Right atrium auricular region (tissue), 2 donors: Measurements from ENCODE around the gene TEAD1. TPM values are rescaled to one million over a fixed set of nuclear protein-coding genes. Genes with fewer than 3 reads are reported as not detected.

Source experiments
- DNase-seq: peaks from one replicate; pipeline ENCODE4 v3.0.0-alpha.2; 2019; ENCODE audit warnings: low spot score
- H3K27ac ChIP-seq, 2 donors: fragments of 200-600 bp; sonication (generic); 1 replicate in 1 of 2; 2 replicates in 1 of 2; pipeline ENCODE4 v1.5.1; 2016 to 2019
- H3K27me3 ChIP-seq, 2 donors: fragments of 200-600 bp; sonication (generic); one replicate each; pipeline versions ENCODE4 v1.5.1 to v1.6.0; 2017 to 2019
- H3K36me3 ChIP-seq: fragments of 200-600 bp; sonication (generic); one replicate; pipeline ENCODE4 v1.5.1; 2016
- H3K4me1 ChIP-seq, 2 donors: fragments of 200-600 bp; sonication (generic); one replicate each; pipeline versions ENCODE4 v1.5.1 to v1.6.0; 2017 to 2019
- H3K4me3 ChIP-seq, 2 donors: fragments of 200-600 bp; sonication (generic); 1 replicate in 1 of 2; 2 replicates in 1 of 2; pipeline ENCODE4 v1.5.1; 2017 to 2019; ENCODE audit warnings: mild to moderate bottlenecking in 1 of 2, moderate library complexity in 1 of 2
- H3K9me3 ChIP-seq, 2 donors: fragments of 200-600 bp; sonication (generic); one replicate each; pipeline ENCODE4 v1.5.1; 2019
- total RNA-seq, 2 donors: library from RNA; depleted of rRNA; stranded (reverse); fragments of >200 nt; gene quantifications; one replicate each; pipeline ENCODE4 v1.1.0, GENCODE V29; 2016
- TF ChIP-seq, protein P1 (sequence below), 2 donors: fragments of 200-600 bp; sonication (generic); IDR thresholded peaks; one replicate each; pipeline ENCODE4 v1.5.1; 2019; ENCODE audit warnings: antibody characterized with exemption in 2 of 2

Gene TEAD1
- total RNA-seq, 2 donors from 2014 or later, result 73.8 to 99.8 TPM

DNA sequence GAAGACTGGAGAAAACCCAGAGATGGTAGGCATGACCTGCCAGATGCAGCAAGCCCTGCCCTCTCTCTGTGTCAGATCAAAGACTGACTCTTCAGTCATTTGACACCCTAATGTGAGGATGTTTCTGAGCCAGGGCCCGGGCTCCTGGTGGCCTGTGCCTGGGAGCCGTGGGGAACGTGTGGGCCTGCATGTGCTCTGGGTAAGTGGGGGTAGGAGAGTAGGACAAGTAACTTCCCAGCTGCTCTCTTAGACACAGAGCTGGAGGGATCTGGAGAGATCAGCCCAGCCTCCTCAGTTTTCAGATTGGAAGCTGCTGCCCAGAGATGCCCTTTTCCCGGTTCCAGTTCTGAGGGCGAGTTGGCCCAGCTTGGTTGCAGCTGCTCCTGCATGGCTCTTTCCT lies 110.8 kb downstream of the TEAD1 start:
- TF ChIP-seq, protein P1, sequence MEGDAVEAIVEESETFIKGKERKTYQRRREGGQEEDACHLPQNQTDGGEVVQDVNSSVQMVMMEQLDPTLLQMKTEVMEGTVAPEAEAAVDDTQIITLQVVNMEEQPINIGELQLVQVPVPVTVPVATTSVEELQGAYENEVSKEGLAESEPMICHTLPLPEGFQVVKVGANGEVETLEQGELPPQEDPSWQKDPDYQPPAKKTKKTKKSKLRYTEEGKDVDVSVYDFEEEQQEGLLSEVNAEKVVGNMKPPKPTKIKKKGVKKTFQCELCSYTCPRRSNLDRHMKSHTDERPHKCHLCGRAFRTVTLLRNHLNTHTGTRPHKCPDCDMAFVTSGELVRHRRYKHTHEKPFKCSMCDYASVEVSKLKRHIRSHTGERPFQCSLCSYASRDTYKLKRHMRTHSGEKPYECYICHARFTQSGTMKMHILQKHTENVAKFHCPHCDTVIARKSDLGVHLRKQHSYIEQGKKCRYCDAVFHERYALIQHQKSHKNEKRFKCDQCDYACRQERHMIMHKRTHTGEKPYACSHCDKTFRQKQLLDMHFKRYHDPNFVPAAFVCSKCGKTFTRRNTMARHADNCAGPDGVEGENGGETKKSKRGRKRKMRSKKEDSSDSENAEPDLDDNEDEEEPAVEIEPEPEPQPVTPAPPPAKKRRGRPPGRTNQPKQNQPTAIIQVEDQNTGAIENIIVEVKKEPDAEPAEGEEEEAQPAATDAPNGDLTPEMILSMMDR (IDR thresholded peaks at IDR 0.05), result no peak
- Histone ChIP-seq H3K27ac (no peak overlapping the region), H3K27me3 (no peaks in the 10 kb centered on the region), H3K9me3 (no peaks in the 10 kb centered on the region), H3K4me3 (no peak overlapping the region), H3K4me1 (peaks cover 0 to 15% of the 10 kb centered on the region in 2 donors), H3K36me3 (no peaks in the 10 kb centered on the region)
- DNase-seq, result no peak

DNA sequence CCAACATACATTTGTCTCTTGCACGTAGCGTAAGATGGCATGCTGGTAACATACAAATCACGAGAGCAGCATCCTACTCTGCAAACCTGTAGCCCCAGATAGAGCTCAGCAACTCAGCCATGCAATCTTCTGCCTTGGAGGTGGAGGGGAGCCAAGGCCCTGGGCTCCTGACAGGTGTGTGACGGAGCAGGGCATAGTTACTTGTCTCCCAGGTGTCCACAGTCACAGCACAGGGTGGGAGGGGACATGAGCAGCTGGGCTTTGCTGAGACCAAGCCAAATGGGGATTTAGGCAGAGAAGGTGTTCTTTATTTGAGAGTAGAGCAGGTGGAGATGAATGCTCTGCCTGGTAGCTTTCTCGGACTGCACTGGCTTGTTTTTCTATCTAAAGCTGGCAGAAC lies 111.7 kb downstream of the TEAD1 start:
- H3K9me3 ChIP-seq, result no peaks in the 10 kb centered on the region
- peaks cover 0 to 15% of the 10 kb centered on the region in 2 donors for H3K4me1 ChIP-seq
- H3K4me3 ChIP-seq, result no peak overlapping the region
- TF ChIP-seq, protein P1 (IDR thresholded peaks at IDR 0.05), result no peak
- no peak for DNase-seq
- H3K27me3 ChIP-seq, result no peaks in the 10 kb centered on the region
- no peaks in the 10 kb centered on the region for H3K36me3 ChIP-seq
- no peak overlapping the region for H3K27ac ChIP-seq

DNA sequence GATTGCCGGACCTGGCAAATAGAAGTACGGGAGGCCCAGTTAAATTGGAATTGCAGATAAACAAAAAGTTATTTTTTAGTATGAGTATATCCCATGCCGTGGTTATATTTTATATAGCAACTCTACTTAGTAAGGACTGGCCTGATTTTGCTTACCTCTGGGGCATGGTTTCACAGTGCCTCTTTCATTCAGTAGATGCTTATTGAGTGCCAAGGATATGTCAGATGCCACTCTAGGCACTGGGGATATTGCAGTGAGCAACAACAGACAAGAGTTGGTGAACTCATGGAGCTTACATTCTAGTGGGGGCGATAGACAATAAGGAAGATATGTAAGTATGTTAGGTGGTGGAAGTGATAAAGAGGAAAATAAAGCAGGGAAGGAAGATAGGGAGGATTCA lies 112.2 kb downstream of the TEAD1 start:
- peaks cover 0 to 15% of the 10 kb centered on the region in 2 donors for H3K4me1 ChIP-seq
- no peak for DNase-seq
- H3K27me3 ChIP-seq, result no peaks in the 10 kb centered on the region
- no peak overlapping the region for H3K4me3 ChIP-seq
- no peak overlapping the region for H3K27ac ChIP-seq
- H3K36me3 ChIP-seq, result no peaks in the 10 kb centered on the region
- TF ChIP-seq, protein P1 (IDR thresholded peaks at IDR 0.05), result no peak
- no peaks in the 10 kb centered on the region for H3K9me3 ChIP-seq

DNA sequence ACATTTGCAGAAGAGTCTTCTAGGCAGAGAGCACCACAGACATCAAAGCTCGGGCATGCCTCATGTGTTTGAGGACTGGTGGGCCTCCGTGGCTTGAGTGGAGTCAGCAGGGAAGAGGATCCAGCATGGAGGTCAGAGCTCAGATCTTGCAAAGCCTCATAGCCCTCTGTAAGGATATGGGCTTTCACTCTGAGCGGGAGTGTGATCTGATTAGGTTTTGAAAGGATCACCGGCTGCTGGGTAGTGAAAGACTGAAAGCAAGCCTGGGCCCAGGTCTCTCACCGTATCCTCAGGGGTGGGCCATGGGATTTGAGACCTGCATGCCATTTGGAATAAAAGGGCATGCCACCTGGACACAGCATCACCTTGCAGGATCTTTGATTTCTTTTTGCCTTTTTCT lies 112.7 kb downstream of the TEAD1 start:
- no peak for DNase-seq
- Histone ChIP-seq H3K36me3 (no peaks in the 10 kb centered on the region), H3K9me3 (no peaks in the 10 kb centered on the region), H3K4me3 (no peak overlapping the region), H3K27ac (no peak overlapping the region), H3K4me1 (peaks cover 0 to 15% of the 10 kb centered on the region in 2 donors), H3K27me3 (no peaks in the 10 kb centered on the region)
- TF ChIP-seq, protein P1 (IDR thresholded peaks at IDR 0.05), result no peak

DNA sequence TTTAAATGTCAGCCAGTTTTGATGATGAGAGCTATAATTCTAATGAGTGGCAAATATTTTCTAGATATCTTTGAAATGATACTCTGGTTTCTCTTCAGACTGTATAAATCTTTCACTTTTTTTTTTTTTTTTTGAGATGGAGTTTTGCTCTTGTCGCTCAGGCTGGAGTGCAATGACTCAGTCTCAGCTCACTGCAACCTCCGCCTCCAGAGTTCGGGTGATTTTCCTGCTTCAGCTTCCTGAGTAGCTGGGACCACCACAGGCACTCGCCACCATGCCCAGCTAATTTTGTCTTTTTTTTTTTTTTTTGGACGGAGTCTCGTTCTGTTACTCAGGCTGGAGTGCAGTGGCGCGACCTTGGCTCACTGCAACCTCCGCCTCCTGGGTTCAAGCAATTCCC lies 113.6 kb downstream of the TEAD1 start:
- Histone ChIP-seq H3K27ac (no peak overlapping the region), H3K27me3 (no peaks in the 10 kb centered on the region), H3K36me3 (no peaks in the 10 kb centered on the region), H3K4me3 (no peak overlapping the region), H3K9me3 (no peaks in the 10 kb centered on the region), H3K4me1 (peaks cover 0 to 15% of the 10 kb centered on the region in 2 donors)
- no peak for DNase-seq
- TF ChIP-seq, protein P1 (IDR thresholded peaks at IDR 0.05), result no peak

DNA sequence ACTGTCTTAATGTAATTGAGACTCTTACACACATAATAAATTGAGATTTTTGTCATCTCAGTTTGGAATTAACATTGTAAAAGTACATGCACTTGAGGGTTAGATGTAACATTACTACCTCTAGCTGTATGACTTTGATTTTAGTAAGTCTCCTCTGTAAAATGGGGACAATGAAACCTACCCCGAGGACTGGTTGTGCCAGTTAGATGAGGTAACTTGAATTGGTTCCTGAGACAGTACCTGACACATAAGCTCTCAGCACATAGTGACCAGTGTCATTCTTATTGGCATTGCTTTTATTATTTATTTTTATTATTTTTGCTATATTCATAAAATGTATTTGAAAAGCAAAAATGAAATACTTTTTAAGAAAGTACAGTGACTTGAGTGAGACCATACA lies 114.8 kb downstream of the TEAD1 start:
- peaks cover 0 to 16% of the 10 kb centered on the region in 2 donors for H3K4me1 ChIP-seq
- no peak for DNase-seq
- no peaks in the 10 kb centered on the region for H3K27me3 ChIP-seq
- TF ChIP-seq, protein P1 (IDR thresholded peaks at IDR 0.05), result no peak
- H3K27ac ChIP-seq, result no peak overlapping the region
- H3K4me3 ChIP-seq, result no peak overlapping the region
- H3K36me3 ChIP-seq, result no peaks in the 10 kb centered on the region
- H3K9me3 ChIP-seq, result no peaks in the 10 kb centered on the region
